Bronchial epithelial cell (primary cell): ENCODE results near the gene CAMSAP1. TPM values are rescaled to one million over a fixed set of nuclear protein-coding genes. Genes with fewer than 3 reads are reported as not detected.

Experiments used
- DNase-seq: peaks from one replicate; pipeline ENCODE4 v3.0.0-alpha.2; 2010; ENCODE audit warnings: low read depth
- FAIRE-seq: peaks from 2 replicates; lab custom pipeline; 2011; peaks lifted over from hg19 to GRCh38; lab: Jason Lieb, UNC
- H3K27me3 ChIP-seq: 2 replicates; pipeline ENCODE4 v1.5.1; 2011; ENCODE audit warnings: low read length; ENCODE audit not compliant: control insufficient read depth, insufficient read depth
- H3K36me3 ChIP-seq: 2 replicates; pipeline ENCODE4 v1.5.1; 2011; ENCODE audit warnings: low read length; ENCODE audit not compliant: control insufficient read depth, insufficient read depth
- H3K4me3 ChIP-seq: 2 replicates; pipeline ENCODE4 v1.5.1; 2011; ENCODE audit warnings: mild to moderate bottlenecking, low read depth, low read length, control low read depth
- total RNA-seq: library from RNA; depleted of rRNA; stranded (reverse); fragments of >200 nt; gene quantifications from 2 replicates; pipeline ENCODE4 v1.2.1, GENCODE V29; 2014
- TF ChIP-seq, protein P1 (sequence below): IDR thresholded peaks from 2 replicates; pipeline ENCODE4 v1.5.1; 2011; ENCODE audit warnings: mild to moderate bottlenecking, moderate library complexity, low read length, control low read depth, inconsistent platforms; ENCODE audit not compliant: insufficient read depth, severe bottlenecking

CAMSAP1 gene
- total RNA-seq, 1 donor from 2014 or later = 23.2 TPM

DNA sequence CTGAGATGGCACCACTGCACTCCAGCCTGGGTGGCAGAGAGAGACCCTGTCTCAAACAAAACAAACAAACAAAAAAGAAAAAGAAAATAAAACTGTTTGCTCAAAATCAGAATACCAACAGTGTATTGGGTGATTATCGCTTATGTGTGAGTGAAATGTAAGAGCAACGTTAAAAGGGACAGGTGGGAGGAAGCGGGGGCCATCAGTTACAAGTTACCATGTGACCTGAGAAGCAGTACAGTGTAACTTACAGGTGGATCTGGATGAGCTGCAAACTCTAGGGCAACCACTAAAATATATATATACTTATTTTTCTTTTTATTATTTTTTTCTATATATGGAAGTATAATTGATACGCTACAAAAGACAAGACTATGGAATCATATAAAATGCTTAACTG is 112.0 kb downstream of the CAMSAP1 start:
- TF ChIP-seq, protein P1, sequence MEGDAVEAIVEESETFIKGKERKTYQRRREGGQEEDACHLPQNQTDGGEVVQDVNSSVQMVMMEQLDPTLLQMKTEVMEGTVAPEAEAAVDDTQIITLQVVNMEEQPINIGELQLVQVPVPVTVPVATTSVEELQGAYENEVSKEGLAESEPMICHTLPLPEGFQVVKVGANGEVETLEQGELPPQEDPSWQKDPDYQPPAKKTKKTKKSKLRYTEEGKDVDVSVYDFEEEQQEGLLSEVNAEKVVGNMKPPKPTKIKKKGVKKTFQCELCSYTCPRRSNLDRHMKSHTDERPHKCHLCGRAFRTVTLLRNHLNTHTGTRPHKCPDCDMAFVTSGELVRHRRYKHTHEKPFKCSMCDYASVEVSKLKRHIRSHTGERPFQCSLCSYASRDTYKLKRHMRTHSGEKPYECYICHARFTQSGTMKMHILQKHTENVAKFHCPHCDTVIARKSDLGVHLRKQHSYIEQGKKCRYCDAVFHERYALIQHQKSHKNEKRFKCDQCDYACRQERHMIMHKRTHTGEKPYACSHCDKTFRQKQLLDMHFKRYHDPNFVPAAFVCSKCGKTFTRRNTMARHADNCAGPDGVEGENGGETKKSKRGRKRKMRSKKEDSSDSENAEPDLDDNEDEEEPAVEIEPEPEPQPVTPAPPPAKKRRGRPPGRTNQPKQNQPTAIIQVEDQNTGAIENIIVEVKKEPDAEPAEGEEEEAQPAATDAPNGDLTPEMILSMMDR = no peak
- Histone ChIP-seq H3K27me3 (no peaks in the 10 kb centered on the region), H3K36me3 (no peaks in the 10 kb centered on the region), H3K4me3 (no peak overlapping the region)
- no peak for FAIRE-seq
- no peak for DNase-seq

DNA sequence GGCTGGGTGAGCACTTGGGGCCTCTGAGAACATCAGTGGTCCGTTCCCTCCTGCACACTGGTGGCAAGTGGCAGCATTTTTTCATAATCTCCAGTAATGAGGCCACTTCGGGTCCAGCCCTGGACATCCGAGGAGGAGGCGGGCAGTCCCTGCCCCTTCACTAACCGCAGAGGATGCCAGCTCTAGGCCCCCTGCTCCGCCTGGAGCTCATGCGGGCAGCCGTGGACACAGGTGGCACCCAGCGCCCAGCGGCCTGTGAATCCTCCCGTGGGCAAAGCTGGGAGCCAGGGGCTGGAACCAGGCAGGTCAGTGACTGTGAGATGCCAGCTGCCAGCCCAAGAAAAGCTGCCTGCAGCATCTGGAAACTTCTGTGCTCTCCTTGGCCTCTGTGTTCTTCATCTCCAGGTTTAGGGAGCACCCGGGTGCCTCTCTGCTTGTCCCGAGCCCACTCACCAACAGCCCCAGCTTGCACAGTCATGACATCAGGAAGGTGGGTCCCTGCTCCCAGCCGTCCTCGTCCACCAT is 112.9 kb downstream of the CAMSAP1 start:
- DNase-seq = no peak
- H3K4me3 ChIP-seq = no peak overlapping the region
- no peaks in the 10 kb centered on the region for H3K36me3 ChIP-seq
- TF ChIP-seq, protein P1 = no peak
- no peak for FAIRE-seq
- no peaks in the 10 kb centered on the region for H3K27me3 ChIP-seq

DNA sequence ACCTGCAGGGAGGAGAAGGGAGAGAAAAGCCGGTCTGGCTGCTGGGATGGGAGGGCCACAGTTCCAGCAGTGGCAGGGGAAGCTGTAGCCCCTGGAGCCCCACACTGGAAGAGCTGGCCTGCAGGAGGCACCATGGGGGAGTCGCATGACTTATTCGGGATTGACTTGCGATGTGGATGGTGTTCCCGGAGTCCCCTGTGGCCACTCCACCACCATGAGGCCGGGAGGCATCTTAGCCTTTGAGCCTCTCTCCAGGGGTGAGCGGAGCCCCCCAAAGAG is 113.3 kb downstream of the CAMSAP1 start:
- no peaks in the 10 kb centered on the region for H3K36me3 ChIP-seq
- no peak for FAIRE-seq
- DNase-seq = no peak
- TF ChIP-seq, protein P1 = no peak
- H3K27me3 ChIP-seq = no peaks in the 10 kb centered on the region
- H3K4me3 ChIP-seq = no peak overlapping the region

DNA sequence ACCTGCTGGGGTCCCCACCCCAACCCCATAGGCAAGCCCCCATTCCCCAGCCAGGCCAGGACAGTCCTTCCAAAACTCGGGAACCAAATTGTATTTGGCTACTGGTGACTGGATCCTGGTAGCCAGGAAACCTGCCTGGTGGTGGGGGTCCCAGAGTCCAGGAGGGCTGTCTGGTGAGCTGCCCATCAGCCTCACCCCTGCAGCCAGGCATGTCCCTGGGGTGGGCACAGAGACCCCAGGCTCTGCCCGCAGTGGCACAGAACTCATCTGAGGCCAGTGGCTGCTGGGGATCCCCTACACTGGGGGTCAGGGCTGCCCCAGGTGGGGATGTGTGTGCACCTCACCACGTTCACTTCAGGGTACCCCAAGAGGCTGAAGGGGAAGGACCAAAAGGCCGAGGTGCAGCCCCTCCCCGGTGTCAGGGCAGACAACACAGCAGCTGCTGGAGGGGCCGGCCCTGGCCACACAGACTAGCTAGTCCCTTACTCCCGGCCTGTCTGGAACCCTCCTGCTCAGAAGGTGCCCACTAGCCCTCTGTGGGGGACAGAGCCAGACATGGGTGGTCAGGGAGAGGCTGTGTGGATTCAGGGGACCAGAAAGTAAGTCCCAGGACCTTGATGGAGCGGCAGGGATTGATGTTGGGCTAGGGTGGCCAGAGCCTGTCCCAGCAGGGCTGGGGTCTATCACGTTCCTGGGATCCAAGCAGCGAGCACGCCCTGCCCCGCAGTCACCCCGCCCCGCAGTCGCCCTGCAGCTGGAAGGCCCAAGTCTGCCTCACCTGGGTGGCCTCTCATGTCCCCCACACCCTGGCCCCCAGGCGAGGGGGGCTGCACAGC is 113.9 kb downstream of the CAMSAP1 start:
- Histone ChIP-seq H3K36me3 (no peaks in the 10 kb centered on the region), H3K4me3 (no peak overlapping the region), H3K27me3 (no peaks in the 10 kb centered on the region)
- TF ChIP-seq, protein P1 = no peak
- FAIRE-seq = no peak
- DNase-seq = no peak

DNA sequence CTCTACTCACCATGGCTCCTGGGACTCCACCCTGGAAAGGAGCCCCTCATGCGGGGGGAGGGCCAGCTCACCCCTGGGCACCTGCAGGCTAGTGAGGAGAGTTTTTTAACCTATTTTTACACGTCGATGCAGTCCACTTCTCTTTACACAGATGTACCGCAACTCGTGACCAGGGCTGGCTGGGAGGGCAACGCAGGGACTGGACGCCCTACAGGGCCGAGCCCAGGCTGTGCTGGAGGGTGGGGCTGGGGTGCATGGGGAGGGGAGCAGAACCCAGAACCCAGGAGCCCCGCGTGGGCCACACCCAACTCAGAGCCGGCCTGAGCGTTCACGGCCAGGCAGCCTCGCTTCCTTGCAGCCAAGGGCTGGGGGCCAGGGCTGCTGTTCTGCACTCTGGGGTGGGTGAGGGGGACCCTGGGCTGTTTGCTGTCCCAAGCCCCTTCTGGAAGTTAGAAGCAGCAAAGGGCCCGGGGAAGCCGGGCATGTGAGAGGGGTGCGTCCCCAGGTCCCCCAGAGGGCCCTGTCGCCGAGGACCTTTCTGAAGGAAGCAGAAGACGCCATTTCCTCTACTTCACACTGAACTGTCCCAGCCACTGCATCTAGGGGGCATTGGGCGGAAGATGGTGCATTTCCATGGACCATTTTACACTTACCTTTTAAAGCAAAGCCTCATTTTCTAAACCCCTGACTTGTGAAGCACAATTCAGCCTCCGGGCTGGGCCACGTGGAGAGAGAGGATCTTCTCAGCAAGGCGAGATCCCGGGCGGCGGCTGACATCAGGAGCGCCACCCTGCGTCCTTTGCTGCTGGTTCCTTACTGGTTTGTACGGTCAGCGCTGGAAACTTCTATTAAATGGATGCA is 114.8 kb downstream of the CAMSAP1 start:
- FAIRE-seq = no peak
- TF ChIP-seq, protein P1 = no peak
- no peak overlapping the region for H3K4me3 ChIP-seq
- no peaks in the 10 kb centered on the region for H3K27me3 ChIP-seq
- H3K36me3 ChIP-seq = no peaks in the 10 kb centered on the region
- DNase-seq = no peak
